Measurements from ENCODE around the gene FHL2.

FHL2 gene

GRCh38 chr2:105397953-105398335, 907 bp downstream of the FHL2 start:
- no peak for DNase-seq (ENCODE audit: low read depth, low spot score)

GRCh38 chr2:105397025-105397722, 1.7 kb downstream of the FHL2 start:
- no peak for DNase-seq (ENCODE audit: low read depth, low spot score)

DNA sequence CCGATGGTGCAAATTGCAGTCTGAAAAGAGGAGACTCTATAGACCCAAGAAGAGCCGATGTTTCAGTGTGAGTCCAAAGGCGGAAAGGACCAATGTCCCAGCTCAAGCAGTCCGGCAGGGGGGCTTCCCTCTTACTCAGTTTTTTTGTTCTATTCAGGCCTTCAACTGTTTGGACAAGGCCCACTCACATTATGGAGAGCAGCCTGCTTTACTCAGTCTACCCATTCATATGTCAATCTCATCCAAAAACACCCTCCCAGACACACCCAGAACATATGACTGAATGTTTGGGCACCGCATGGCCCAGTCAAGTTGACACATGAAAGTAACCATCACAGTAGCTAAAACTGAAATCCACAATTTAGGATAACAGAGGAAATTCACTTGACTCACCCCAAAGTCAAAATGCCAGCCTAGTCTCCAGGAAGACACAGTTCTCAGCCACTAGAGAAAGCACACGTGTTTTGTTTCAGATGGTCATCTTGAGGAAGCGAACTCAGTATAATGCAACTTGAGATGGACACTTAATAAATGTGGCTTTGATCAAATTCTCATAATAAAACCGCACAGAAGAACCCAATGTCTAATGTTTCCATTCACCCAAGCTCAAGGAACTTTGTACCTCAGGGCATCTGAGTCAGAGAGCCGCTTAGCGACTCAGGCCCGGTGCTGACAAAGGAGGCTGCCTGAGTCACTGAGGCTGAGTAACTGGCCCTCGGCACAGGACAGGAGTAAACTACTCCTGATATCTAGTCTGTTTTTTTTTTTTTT, 2.4 kb downstream of the FHL2 start:
- no peak for DNase-seq (ENCODE audit: low read depth, low spot score)

GRCh38 chr2:105395691-105396090, 3.2 kb downstream of the FHL2 start:
- no peak for DNase-seq (ENCODE audit: low read depth, low spot score)

DNA sequence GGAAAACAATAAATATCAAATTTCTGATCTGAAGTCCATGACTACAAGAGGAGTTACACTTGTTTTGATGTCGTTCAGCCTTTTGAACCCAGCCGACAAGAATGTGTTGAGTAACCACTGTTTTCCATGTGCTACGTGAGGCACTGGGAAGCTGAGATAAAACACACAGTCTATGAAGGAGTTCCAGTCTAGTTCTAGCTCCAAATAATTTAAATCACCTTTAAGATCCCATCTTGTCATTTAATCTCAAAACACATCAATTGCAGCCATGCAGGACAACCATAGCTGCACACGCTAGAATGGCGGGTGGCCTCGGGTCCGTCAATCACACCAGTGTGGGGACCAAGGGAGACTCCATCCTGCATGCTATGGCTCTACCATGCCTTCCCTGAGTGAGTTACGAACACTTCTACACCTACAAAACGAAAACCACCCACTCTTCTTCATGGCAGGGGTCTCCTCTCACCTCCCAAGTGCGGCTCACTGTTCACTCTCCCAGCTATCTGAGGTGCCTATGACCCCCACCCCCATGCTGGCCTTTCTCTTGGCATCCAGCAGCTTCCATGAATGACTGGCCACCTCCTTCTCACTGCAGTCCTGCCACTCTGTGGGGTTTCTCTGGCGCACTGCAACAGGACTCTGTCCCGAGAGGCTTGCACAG, 3.8 kb downstream of the FHL2 start:
- no peak for DNase-seq (ENCODE audit: low read depth, low spot score)

- peak; percentile 77 for DNase-seq (ENCODE audit: low read depth, low spot score)
Observed at GRCh38 chr2:105393373-105394055, 5.3 kb downstream of the FHL2 start.

- no peak for DNase-seq (ENCODE audit: low read depth, low spot score)
Observed at GRCh38 chr2:105391763-105392662, 6.8 kb downstream of the FHL2 start.

GRCh38 chr2:105391058-105391627, 7.7 kb downstream of the FHL2 start:
- no peak for DNase-seq (ENCODE audit: low read depth, low spot score)

DNA sequence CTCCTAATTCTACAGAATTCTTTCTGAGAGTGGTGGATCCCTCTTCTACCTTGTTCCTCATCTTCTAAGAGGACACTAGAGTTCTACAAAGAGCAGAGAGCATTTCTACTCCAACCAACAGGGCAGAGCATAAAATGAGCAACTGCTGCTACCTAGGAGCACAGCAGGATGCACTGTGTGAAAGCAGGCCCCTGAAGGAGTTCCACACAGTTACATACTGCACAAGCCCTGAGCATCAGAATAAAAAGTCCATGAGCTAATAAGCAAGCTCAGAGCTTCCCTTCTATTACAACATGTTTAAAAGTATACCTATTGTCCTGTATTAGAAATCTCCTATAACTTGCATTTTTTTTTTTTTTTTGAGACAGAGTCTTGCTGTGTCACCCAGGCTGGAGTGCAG, 8.4 kb downstream of the FHL2 start:
- DNase-seq (ENCODE audit: low read depth, low spot score) = no peak

DNA sequence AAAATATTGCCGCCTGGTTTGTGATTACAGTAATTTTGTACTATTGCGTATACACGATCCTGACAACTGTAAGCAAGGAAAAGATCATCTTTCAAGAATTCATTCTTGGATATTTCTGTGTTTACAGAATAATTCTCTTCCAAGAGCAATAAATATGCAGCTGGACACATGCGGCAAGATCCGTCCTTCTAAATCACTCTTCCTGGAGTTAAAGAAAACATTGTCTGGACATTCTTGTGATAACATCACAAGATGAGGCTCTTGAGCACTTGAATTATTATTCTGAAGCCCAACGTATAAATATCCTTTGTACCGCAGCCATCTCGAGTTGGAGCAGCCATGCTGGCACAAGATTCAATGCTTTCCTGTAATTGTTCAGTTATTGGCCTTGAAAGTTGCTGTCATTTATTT, 9.9 kb downstream of the FHL2 start:
- DNase-seq (ENCODE audit: low read depth, low spot score) = peak; percentile 93

GRCh38 chr2:105387225-105387624, 11.6 kb downstream of the FHL2 start:
- DNase-seq (ENCODE audit: low read depth, low spot score) = no peak

DNA sequence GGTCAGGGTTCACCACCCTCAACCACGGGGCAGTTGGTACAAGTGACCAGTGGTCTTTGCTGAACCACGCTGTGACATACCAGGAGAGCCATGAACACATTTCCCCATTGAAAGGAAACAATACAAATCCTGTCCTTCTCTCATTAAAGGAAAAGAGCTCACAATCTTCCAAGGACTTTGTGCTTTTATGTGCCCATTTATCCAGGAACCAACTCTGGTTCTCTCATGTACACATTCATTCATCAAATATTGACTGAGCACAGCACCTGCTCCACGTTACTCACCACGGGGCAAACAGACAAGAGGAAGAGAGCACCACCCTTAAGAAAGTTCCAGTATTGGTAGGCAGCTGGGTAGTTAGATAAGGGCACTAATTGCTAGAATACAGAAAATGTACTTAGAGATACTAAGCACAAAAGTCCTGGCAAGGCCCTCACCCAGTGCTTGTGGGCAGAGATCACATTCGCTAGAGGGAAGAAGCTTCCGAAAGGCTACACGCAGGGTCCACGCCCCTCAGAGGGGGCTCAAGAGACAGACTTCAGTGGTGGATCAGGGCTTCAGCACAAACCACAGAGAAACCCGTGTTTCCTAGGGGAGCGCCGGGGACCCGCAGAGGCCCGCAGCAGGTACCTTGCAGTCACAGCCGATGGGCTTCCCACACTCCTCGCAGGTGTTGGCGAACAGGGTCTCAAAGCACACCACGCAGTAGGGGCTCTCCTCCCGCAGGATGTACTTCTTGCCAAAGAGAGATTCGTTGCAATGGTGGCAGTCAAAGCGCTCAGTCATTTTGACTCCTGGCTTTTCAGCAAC, 12.9 kb downstream of the FHL2 start:
- no peak for DNase-seq (ENCODE audit: low read depth, low spot score)

DNA sequence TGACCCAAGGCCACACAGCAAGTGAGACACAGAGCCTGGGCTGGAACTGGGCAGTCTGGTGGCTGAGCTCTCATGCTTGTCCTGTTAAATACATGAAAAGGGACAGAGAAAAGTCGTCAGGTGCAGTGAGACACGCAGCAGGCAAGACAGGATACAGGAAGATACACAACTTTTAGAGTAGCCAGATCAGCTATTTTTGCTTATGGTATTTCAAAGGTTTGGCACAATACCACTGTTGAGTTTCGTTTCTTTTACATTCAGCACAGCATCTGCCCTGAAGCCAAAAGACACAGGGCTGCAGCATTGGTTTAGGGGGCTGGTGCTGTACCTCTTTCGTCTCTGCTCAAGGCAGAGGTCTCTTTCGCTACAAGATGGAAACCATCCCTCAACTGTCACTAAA, 14.0 kb downstream of the FHL2 start:
- no peak for DNase-seq (ENCODE audit: low read depth, low spot score)

- DNase-seq (ENCODE audit: low read depth, low spot score) = no peak
Observed at GRCh38 chr2:105384216-105384615, 14.6 kb downstream of the FHL2 start.

DNA sequence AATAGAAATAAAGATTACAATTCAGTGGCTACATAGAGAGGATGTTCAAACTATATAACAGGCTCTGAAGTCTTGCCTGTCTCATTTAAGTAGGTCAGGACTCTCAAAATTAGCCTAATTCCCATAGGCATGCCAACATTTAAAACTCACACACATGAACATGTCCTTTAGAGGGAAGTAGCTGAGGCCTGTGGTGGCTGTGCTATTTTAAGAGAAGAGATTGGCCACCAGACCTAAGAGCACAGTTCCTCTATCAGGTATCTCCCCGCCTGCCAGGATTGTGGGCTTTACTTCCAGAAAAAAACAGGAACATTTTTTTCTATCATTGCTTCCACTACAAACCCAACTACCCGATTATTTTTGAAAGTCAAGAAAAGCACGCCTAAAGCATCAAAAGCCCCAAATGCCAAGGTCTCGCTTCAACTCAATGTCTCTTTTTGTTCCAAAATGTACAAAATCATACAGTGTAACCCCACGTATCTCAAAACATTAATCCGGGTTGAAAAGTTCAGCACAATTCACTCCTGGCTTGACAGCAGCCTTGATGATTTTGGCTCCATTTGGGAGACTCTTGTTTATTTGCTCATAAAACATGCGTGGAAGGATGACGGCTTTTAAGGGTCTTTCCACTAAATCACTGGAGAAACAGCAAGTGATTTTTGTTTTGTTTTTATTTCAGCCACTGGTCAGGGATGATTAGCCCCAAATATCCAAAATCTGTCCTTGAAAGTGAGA, 15.3 kb downstream of the FHL2 start:
- no peak for DNase-seq (ENCODE audit: low read depth, low spot score)

GRCh38 chr2:105382177-105382576, 16.7 kb downstream of the FHL2 start:
- no peak for DNase-seq (ENCODE audit: low read depth, low spot score)

- DNase-seq (ENCODE audit: low read depth, low spot score) = no peak
Observed at GRCh38 chr2:105381101-105381668, 17.7 kb downstream of the FHL2 start.

GRCh38 chr2:105380432-105381100, 18.3 kb downstream of the FHL2 start:
- DNase-seq (ENCODE audit: low read depth, low spot score) = no peak
